ENCODE results near the gene GABRP.

GRCh38 chr5:170769246-170769645 lies 14.3 kb upstream of the GABRP start:
- no peak for TF ChIP-seq RARB (CRISPR knock-in tag; IDR thresholded peaks at IDR 0.05)
- TF ChIP-seq ARNTL (CRISPR knock-in tag; IDR thresholded peaks at IDR 0.05; ENCODE audit: borderline replicate concordance, low read depth) = no peak
- TF ChIP-seq ISL1 (CRISPR knock-in tag; IDR thresholded peaks at IDR 0.05) = no peak
- TF ChIP-seq ZFP3 (CRISPR knock-in tag; IDR thresholded peaks at IDR 0.05) = no peak
- TF ChIP-seq BACH2 (CRISPR knock-in tag; IDR thresholded peaks at IDR 0.05; ENCODE audit: borderline replicate concordance) = no peak
- no peak for TF ChIP-seq TOX (CRISPR knock-in tag; IDR thresholded peaks at IDR 0.05; ENCODE audit: borderline replicate concordance)
- no peak for TF ChIP-seq PATZ1 (CRISPR knock-in tag; IDR thresholded peaks at IDR 0.05; ENCODE audit: borderline replicate concordance)
- TF ChIP-seq GLIS3 (CRISPR knock-in tag; IDR thresholded peaks at IDR 0.05) = no peak
- TF ChIP-seq CREB5 (CRISPR knock-in tag; IDR thresholded peaks at IDR 0.05; ENCODE audit: low read depth) = no peak
- no peak for TF ChIP-seq ESRRG (CRISPR knock-in tag; IDR thresholded peaks at IDR 0.05)
- TF ChIP-seq SNAI2 (CRISPR knock-in tag; IDR thresholded peaks at IDR 0.05) = no peak
- no peak for TF ChIP-seq ZFP30 (CRISPR knock-in tag; IDR thresholded peaks at IDR 0.05)
- TF ChIP-seq TSHZ2 (CRISPR knock-in tag; IDR thresholded peaks at IDR 0.05) = no peak
